ENCODE measurements around the gene FIBP. TPM values are rescaled to one million over a fixed set of nuclear protein-coding genes. Genes with fewer than 3 reads are reported as not detected.

Gene FIBP
- total RNA-seq, 1 donor from 2014 or later, result 103 TPM

DNA sequence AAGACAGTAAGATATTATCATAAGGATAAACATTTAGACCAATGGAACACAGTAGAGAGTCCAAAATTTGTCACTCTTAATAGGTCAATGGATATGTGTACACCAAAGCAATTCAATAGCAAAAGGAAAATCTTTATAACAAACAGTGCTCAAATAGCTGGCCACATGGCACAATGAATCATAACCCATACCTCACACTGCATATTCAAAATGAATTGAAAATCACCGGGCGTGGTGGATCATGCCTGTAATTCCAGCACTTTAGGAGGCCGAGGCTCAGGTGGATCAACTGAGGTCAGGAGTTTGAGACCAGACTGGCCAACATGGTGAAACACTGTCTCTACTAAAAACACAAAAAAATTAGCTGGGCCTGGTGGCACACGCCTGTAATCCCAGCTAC, 46.1 kb downstream of the FIBP start:
- TF ChIP-seq, protein P1, sequence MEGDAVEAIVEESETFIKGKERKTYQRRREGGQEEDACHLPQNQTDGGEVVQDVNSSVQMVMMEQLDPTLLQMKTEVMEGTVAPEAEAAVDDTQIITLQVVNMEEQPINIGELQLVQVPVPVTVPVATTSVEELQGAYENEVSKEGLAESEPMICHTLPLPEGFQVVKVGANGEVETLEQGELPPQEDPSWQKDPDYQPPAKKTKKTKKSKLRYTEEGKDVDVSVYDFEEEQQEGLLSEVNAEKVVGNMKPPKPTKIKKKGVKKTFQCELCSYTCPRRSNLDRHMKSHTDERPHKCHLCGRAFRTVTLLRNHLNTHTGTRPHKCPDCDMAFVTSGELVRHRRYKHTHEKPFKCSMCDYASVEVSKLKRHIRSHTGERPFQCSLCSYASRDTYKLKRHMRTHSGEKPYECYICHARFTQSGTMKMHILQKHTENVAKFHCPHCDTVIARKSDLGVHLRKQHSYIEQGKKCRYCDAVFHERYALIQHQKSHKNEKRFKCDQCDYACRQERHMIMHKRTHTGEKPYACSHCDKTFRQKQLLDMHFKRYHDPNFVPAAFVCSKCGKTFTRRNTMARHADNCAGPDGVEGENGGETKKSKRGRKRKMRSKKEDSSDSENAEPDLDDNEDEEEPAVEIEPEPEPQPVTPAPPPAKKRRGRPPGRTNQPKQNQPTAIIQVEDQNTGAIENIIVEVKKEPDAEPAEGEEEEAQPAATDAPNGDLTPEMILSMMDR (IDR thresholded peaks at IDR 0.05; ENCODE audit: insufficient read depth, low read length, severe bottlenecking), result no peak
- no peaks in the 10 kb centered on the region for H3K36me3 ChIP-seq (ENCODE audit: control insufficient read depth, insufficient read depth, low read length)
- no peaks in the 10 kb centered on the region for H3K27me3 ChIP-seq (ENCODE audit: control insufficient read depth, insufficient read depth, low read length)
- FAIRE-seq (no peak), DNase-seq (ENCODE audit: low read depth) (no peak)
- H3K4me3 ChIP-seq (ENCODE audit: low read depth, low read length), result no peak overlapping the region

DNA sequence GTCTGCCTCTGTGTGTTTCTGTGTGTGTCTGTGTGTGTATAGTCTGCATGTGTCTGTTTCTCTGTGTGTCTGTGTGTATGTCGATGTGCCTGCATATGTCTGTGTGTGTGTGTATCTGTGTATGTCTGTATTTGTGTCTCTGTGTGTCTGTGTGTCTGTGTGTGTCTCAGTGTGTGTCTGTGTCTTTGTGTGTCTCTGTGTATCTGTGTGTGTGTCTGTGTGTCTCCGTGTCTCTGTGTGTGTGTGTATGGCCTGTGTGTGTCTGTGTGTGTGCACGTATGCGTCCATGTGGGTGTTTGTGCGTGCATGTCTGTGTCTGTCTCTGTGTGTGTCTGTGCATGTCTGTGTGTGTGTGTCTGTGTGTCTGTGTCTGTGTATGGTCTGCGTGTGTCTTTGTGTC, 54.1 kb downstream of the FIBP start:
- DNase-seq (ENCODE audit: low read depth) (no peak), FAIRE-seq (peak; percentile 92)
- H3K27me3 ChIP-seq (ENCODE audit: control insufficient read depth, insufficient read depth, low read length), result peaks cover 1% of the 10 kb centered on the region
- TF ChIP-seq, protein P1 (IDR thresholded peaks at IDR 0.05; ENCODE audit: insufficient read depth, low read length, severe bottlenecking), result no peak
- H3K4me3 ChIP-seq (ENCODE audit: low read depth, low read length), result peak overlapping the region; percentile 39
- H3K36me3 ChIP-seq (ENCODE audit: control insufficient read depth, insufficient read depth, low read length), result no peaks in the 10 kb centered on the region

Other genes with a start within 250 kb of the FIBP start
- gene RELA, start 225.6 kb downstream of the FIBP start, total RNA-seq, result 9.5 and 15.2 TPM in 2 replicates
- gene KAT5, start 176.2 kb downstream of the FIBP start, total RNA-seq, result 34.8 and 37.6 TPM in 2 replicates
- 19.8 and 21.1 TPM in 2 replicates for gene RNASEH2C, start 167.7 kb downstream of the FIBP start, total RNA-seq
- gene AP5B1, start 107.5 kb downstream of the FIBP start, total RNA-seq, result 6.1 and 8.4 TPM in 2 replicates
- 6.3 and 17.8 TPM in 2 replicates for gene OVOL1, start 101.4 kb downstream of the FIBP start, total RNA-seq
- under 0.01 TPM in 1 of 2 replicates, not detected in the other for gene SNX32, start 54.5 kb downstream of the FIBP start, total RNA-seq
- gene CFL1, start 30.3 kb downstream of the FIBP start, total RNA-seq, result 764 and 971 TPM in 2 replicates
- gene MUS81, start 28.0 kb downstream of the FIBP start, total RNA-seq, result 58.4 and 63.8 TPM in 2 replicates
- gene EFEMP2, start 15.7 kb downstream of the FIBP start, total RNA-seq, result 2.9 and 5.6 TPM in 2 replicates
- gene CTSW, start 8.6 kb downstream of the FIBP start, total RNA-seq, result not detected in 2 replicates
- gene CCDC85B, start 2.2 kb upstream of the FIBP start, total RNA-seq, result 19.6 and 29.7 TPM in 2 replicates
- gene FOSL1, start 11.9 kb upstream of the FIBP start, total RNA-seq, result 2.6 and 3.1 TPM in 2 replicates
- gene C11orf68, start 30.6 kb upstream of the FIBP start, total RNA-seq, result 8.4 and 12.9 TPM in 2 replicates
- 176 and 429 TPM in 2 replicates for gene DRAP1, start 31.0 kb upstream of the FIBP start, total RNA-seq
- under 0.01 TPM in 1 of 2 replicates, not detected in the other for gene TSGA10IP, start 57.0 kb upstream of the FIBP start, total RNA-seq
- gene SART1, start 73.3 kb upstream of the FIBP start, total RNA-seq, result 32.4 and 51.7 TPM in 2 replicates
- 39.7 and 44.5 TPM in 2 replicates for gene EIF1AD, start 113.7 kb upstream of the FIBP start, total RNA-seq
- 8.4 and 14.0 TPM in 2 replicates for gene BANF1, start 114.0 kb upstream of the FIBP start, total RNA-seq
- gene CST6, start 123.5 kb upstream of the FIBP start, total RNA-seq, result 3.9 and 4.4 TPM in 2 replicates
- 0.26 TPM in 1 of 2 replicates, not detected in the other for gene CATSPER1, start 138.0 kb upstream of the FIBP start, total RNA-seq
- gene GAL3ST3, start 160.7 kb upstream of the FIBP start, total RNA-seq, result not detected in 2 replicates
- 88.2 and 91.0 TPM in 2 replicates for gene SF3B2, start 163.9 kb upstream of the FIBP start, total RNA-seq
- 6.8 and 7.0 TPM in 2 replicates for gene PACS1, start 181.8 kb upstream of the FIBP start, total RNA-seq

All from bronchial epithelial cell (primary cell).